K562 (cell line): ENCODE results near the gene ECT2.
"Not testable (repeated sequence)": the region's sequence is repeated elsewhere in the genome, so short reads cannot be mapped to it uniquely, and the experiment has no call there.

Experiments
- CEBPB ChIP-seq: fragments of 450-650 bp; IDR thresholded peaks from 2 replicates; pipeline ENCODE4 v1.6.1; 2016; ENCODE audit warnings: missing genetic modification characterization, missing compliant biosample characterization
- DPF2 ChIP-seq: fragments of 450-650 bp; IDR thresholded peaks from 2 replicates; pipeline ENCODE4 v1.6.1; 2016
- HDAC2 ChIP-seq: fragments of 450-650 bp; IDR thresholded peaks from 2 replicates; pipeline ENCODE4 v1.6.1; 2016; ENCODE audit warnings: mild to moderate bottlenecking
- RFX5 ChIP-seq: IDR thresholded peaks from 2 replicates; pipeline ENCODE4 v1.6.1; 2011; ENCODE audit warnings: low read depth, mild to moderate bottlenecking, improper control_type of control experiment, low read length
- ZNF263 ChIP-seq: sonication (generic); formaldehyde crosslinking; IDR thresholded peaks from 2 replicates; pipeline ENCODE4 v1.8.0; 2022; ENCODE audit warnings: mild to moderate bottlenecking, missing genetic modification reagents, borderline replicate concordance
- ZNF398 ChIP-seq: fragments of 250-450 bp; sonication (Bioruptor Pico); IDR thresholded peaks from 2 replicates; pipeline ENCODE4 v1.8.0; 2021; ENCODE audit warnings: moderate library complexity, mild to moderate bottlenecking, inconsistent platforms
- TF ChIP-seq, protein P1 (sequence below), 3 experiments: IDR thresholded peaks in 2 of 3; conservative IDR thresholded peaks in 1 of 3; 2 replicates each; pipeline ENCODE4 v1.5.1; 2011 to 2012; ENCODE audit warnings: low read length in 3 of 3, mild to moderate bottlenecking in 3 of 3, control low read depth in 2 of 3, improper control_type of control experiment in 1 of 3, inconsistent platforms in 1 of 3, low read depth in 1 of 3, mixed read lengths in 1 of 3, moderate library complexity in 1 of 3; ENCODE audit not compliant: insufficient read depth in 2 of 3

- TF ChIP-seq HDAC2; RFX5; CEBPB (tag); DPF2; ZNF263; ZNF398 (CRISPR knock-in tag): not testable (repeated sequence)
- TF ChIP-seq, protein P1, sequence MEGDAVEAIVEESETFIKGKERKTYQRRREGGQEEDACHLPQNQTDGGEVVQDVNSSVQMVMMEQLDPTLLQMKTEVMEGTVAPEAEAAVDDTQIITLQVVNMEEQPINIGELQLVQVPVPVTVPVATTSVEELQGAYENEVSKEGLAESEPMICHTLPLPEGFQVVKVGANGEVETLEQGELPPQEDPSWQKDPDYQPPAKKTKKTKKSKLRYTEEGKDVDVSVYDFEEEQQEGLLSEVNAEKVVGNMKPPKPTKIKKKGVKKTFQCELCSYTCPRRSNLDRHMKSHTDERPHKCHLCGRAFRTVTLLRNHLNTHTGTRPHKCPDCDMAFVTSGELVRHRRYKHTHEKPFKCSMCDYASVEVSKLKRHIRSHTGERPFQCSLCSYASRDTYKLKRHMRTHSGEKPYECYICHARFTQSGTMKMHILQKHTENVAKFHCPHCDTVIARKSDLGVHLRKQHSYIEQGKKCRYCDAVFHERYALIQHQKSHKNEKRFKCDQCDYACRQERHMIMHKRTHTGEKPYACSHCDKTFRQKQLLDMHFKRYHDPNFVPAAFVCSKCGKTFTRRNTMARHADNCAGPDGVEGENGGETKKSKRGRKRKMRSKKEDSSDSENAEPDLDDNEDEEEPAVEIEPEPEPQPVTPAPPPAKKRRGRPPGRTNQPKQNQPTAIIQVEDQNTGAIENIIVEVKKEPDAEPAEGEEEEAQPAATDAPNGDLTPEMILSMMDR (IDR thresholded peaks at IDR 0.05 in 2 of 3, conservative IDR thresholded peaks at IDR 0.05 in 1 of 3; ENCODE audit: insufficient read depth in 2 of 3, low read depth in 1 of 3, low read length in 3 of 3): not testable (repeated sequence)
Observed at GRCh38 chr3:172760416-172760815, 9.9 kb downstream of the ECT2 start.
